ENCODE measurements around the gene PNCK.

The PNCK gene

GRCh38 chrX:153627675-153628111 lies 45.9 kb downstream of the PNCK start:
- no peak for TF ChIP-seq CTCF (IDR thresholded peaks at IDR 0.05; ENCODE audit: low read depth, low read length)

GRCh38 chrX:153626863-153627674 lies 46.5 kb downstream of the PNCK start:
- H3K4me3 ChIP-seq (ENCODE audit: low read depth, low read length) = no peak overlapping the region
- no peak for TF ChIP-seq CTCF (IDR thresholded peaks at IDR 0.05; ENCODE audit: low read depth, low read length)

More at GRCh38 chrX:153627675-153628111, 45.9 kb downstream of the PNCK start:
- no peak overlapping the region for H3K4me3 ChIP-seq (ENCODE audit: low read depth, low read length)

GRCh38 chrX:153626025-153626633 lies 47.5 kb downstream of the PNCK start:
- no peak overlapping the region for H3K4me3 ChIP-seq (ENCODE audit: low read depth, low read length)
- TF ChIP-seq CTCF (IDR thresholded peaks at IDR 0.05; ENCODE audit: low read depth, low read length) = no peak

DNA sequence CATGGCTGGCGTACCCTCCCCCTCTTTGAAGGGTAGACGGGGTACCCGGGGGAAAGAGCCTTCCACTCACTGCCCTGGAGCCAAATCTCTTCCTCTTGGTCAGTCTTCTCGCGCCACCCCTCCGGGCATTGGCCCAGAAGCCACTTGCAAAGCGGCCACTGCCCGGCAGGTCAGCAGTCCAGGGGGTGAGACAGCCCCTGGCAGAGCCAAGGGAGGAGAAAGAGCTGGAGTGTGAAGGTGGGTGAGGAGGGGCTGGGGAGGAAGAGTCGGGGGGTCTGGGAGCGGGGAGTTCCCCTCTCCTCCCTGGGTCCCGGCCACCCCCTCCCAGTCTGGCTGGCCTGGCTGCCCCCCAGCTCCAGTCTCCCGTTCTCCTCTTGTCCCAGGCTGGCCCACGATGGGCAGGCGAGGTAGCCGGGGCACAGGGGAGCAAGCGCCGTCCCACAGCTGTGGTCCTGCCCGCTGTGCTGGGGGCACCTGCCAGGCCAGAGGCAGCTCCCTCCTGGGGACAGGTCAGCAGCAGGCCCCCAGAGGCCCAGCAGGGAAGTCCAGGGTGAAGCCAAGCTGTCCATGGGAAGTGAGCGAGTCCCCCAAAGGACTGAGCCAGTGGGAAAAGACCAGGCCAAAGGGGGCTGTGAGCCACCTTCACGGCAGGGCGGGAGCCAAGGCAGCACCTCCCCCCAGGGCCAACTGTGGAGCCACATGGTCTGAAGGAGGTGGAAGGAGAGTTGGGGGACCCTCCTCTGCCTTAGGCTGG lies 48.2 kb downstream of the PNCK start:
- no peak for TF ChIP-seq CTCF (IDR thresholded peaks at IDR 0.05; ENCODE audit: low read depth, low read length)
- H3K4me3 ChIP-seq (ENCODE audit: low read depth, low read length) = no peak overlapping the region

GRCh38 chrX:153624196-153625091 lies 49.2 kb downstream of the PNCK start:
- TF ChIP-seq CTCF (IDR thresholded peaks at IDR 0.05; ENCODE audit: low read depth, low read length) = no peak
- no peak overlapping the region for H3K4me3 ChIP-seq (ENCODE audit: low read depth, low read length)

DNA sequence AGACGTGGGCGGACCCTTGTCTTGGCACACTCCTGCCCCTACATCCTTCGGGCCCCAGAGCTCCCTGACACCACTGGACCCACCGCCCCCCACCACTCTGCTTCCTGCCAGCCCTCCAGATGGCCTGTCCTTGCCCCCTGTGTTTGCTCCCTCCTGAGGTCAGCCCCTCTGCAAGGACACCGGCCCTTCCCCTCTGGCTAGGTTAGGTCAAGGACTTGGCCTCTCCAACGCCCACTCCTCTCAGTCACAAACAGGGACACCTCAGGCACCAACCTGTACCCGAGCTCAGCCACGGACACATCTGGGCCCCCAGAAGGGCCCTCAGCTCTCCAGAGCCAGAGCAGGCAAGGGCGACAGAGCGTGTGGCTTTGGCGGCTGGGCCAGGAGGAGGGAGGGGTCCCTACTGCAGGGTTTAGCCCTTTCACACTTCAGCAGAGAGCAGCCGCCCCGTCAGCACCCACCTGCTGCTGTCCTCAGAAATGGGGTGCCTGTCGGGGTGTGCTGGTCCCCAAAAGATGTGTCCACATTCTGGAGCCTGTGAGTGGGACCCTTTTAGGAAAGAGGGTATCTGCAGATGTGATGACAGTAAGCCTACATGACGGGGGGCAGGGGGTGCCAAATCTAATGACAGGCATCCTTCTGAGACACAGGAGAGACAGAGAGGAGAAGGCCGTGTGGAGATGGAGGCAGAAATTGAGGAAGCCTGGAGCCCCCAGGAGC lies 50.1 kb downstream of the PNCK start:
- no peak for TF ChIP-seq CTCF (IDR thresholded peaks at IDR 0.05; ENCODE audit: low read depth, low read length)
- H3K4me3 ChIP-seq (ENCODE audit: low read depth, low read length) = no peak overlapping the region

Measured in WI38 (cell line).